ENCODE results near the gene SCYL1.

The SCYL1 gene

DNA sequence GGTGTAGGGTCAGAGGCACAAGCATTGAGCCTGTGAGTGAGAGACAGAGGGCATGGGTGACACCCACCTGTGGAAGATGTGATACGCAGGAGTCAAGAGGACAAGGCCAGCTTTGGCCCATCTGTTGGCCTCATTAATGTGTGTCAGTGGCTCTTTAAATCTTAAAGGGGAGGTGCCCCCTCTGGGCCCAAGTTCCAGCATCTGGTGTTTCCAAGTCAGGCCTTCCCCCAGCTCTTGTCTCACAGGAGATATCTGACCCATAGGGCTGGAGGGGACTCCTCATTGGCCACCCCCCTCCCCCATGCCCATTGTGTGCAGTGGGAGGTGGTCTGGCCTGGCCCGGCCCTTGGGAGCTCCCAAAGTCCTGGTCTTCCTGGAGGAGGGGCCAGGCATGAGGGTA lies 61.8 kb downstream of the SCYL1 start:
- DNase-seq = no peak

All from NCI-H446 treated with DMSO at 0.1 percent for 48 hours (cell line).